TTC549 (cell line): ENCODE measurements around the gene SYT1.

Experiments used
- FAIRE-seq: peaks from 2 replicates; lab custom pipeline; 2012; peaks lifted over from hg19 to GRCh38; lab: Jason Lieb, UNC

SYT1 gene

GRCh38 chr12:79298506-79298905 lies 433.9 kb downstream of the SYT1 start:
- no peak for FAIRE-seq

- FAIRE-seq: no peak
Observed at GRCh38 chr12:79299447-79300198, 435.0 kb downstream of the SYT1 start.

- FAIRE-seq: no peak
Observed at GRCh38 chr12:79300199-79300568, 435.6 kb downstream of the SYT1 start.

GRCh38 chr12:79301181-79301580 lies 436.6 kb downstream of the SYT1 start:
- no peak for FAIRE-seq

DNA sequence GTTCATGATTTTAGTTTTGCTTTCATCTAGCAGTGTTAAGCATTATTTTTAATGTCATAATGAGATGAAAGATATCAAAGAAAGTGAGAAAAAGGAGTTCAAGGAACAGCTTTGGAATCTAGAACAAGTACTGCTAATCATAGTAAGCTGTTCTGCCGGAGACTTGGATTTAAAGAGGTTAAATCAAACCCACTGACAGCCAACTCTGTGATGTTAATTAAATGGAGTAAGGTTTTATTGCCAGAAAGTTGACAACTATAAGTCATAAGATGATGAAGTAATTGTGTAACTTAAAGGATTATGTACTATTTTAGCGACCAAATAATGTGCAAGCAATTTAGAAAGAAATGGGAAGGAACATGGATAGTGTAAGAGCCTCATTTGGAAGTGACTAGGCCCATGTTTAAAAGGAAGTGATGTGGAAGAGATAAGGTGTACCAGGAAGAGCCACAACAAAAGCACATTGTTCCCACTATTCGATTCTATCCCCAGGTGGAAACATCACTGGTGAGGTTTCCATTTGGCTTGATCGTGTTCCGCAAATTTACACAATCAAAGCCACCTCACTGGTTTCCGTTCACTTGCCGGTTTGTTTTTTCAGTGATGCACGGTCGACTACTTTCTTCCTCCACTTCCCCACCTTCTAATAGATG lies 437.7 kb downstream of the SYT1 start:
- no peak for FAIRE-seq

DNA sequence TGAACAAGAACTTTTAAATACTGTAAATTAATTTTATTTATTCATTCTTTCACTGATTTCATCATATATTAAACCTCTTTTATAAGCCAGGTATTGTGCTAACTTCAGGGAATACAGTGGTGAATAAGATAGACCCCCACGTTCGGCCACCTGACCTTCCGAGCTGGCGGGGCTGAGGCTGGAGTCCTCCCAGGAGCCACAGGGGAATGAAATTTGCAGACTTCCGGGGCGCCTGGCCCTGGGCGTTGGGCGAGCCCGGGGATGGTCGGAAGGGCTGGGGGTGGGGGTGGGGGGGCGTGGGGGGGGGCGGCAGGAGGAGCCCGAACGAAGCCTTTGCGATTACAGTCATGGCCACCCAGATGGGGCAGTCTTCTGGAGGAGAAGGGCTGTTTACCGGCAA lies 442.8 kb downstream of the SYT1 start:
- no peak for FAIRE-seq

DNA sequence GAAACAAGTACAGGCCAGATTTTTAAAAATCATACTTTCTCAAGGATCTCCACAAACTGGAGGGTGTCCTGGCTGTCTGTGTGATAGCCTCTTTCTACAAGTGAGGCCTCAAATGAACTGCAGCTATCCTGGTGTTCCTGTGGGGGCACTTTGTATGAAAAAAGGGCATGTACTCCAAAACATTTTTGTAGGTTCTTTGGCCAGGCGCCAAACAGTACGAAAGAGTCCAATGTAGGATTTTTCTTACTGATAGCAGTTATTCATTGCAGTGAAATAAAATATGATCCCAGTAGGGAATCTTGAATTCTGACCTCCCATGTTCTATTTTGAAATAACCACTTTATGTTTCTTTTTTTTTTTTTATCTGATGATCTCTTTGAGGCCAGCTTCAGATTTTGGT lies 444.5 kb downstream of the SYT1 start:
- no peak for FAIRE-seq

DNA sequence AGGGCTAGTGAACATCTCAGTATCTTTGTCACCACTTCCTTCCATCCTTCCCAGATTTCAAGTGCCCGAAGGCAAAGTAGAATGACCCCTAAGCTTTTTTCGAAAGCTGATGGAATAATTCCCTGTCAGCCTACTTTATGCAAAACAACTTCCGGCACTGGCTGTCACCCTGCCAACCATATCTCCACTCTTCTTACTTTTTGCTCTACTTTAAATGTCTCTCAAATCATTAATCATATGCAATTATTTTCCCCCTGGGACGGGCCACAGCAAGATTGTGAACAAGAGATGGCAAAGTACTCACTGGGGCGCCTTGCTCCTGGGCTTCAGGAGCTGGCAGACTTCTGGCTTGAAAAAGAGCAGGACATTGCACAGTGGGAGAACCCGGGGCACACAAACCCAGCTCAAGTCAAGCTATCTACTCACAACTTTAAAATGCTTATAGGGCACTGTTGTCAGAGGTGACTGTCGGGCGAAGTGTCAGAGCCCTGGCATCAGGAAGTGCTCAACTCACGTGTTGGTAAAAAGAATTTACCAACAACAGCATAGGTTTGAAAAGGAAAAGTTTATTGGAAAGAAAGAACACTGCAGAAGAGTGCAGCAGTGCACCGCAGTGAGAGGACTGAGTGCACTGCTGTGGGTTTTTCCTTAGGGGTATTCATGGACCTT lies 452.7 kb downstream of the SYT1 start:
- no peak for FAIRE-seq

GRCh38 chr12:79322905-79323304 lies 458.3 kb downstream of the SYT1 start:
- FAIRE-seq: no peak

GRCh38 chr12:79324571-79324970 lies 460.0 kb downstream of the SYT1 start:
- FAIRE-seq: no peak

DNA sequence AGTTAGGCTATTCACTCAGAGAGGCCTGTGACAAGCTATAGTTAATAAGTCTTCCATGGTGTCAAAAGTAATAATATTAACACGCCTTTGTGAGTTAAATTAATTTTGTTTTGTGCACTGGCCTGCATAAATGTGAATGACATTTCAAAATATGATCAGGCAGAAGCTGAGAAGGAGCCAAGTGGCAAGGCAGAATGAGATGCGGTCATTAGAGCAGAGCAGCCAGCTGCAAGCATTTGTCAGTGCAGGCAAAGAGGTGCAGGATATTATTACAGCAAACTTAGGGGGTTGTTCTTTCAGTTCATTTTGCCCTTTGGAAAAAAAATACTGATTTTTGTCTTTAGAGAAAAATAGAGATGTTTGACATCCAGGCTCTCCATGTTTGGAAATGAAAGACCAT lies 461.6 kb downstream of the SYT1 start:
- FAIRE-seq: no peak

- no peak for FAIRE-seq
Observed at GRCh38 chr12:79326663-79327062, 462.1 kb downstream of the SYT1 start.

GRCh38 chr12:79327465-79327864 lies 462.9 kb downstream of the SYT1 start:
- FAIRE-seq: no peak

DNA sequence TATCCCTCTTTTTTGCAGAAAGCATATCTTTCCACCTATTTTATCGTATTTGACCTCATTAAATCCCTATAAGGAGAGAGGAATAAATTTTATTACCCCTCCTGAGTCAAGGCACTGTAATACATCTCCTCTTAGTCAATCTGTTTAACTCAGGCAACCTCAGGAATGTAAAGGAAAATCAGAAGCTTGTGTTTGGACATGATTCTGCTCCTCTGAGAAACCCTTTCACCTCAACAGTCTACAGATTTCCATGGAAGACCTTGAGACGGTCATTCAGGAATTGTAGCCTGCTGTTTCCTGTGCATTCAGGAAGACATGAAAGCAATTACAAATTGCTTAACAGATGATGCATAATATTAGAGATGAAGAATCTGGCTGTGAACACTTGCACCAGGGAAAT lies 465.4 kb downstream of the SYT1 start:
- FAIRE-seq: no peak

GRCh38 chr12:79331870-79332269 lies 467.3 kb downstream of the SYT1 start:
- FAIRE-seq: no peak

DNA sequence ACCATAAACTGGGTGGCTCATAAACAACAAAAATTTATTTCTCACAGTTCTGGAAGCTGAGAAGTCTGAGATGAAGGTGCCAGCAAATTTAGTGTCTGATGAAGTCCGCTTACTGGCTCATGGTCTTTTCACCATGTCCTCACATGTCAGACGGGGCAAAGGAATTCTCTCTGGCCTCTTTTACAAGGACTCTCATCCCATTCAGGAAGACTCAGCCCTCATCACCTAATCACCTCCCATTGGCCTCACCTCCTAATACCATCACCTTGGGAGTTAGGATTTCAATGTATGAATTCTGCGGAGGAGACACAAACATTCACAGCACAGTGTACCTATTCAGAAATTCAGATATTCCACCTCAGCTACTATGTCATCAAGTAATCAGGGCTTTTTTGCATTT lies 468.6 kb downstream of the SYT1 start:
- FAIRE-seq: no peak

GRCh38 chr12:79337662-79338290 lies 473.2 kb downstream of the SYT1 start:
- no peak for FAIRE-seq

- FAIRE-seq: no peak
Observed at GRCh38 chr12:79344855-79345847, 480.6 kb downstream of the SYT1 start.

- no peak for FAIRE-seq
Observed at GRCh38 chr12:79347866-79348265, 483.3 kb downstream of the SYT1 start.

GRCh38 chr12:79351251-79351650 lies 486.7 kb downstream of the SYT1 start:
- no peak for FAIRE-seq

DNA sequence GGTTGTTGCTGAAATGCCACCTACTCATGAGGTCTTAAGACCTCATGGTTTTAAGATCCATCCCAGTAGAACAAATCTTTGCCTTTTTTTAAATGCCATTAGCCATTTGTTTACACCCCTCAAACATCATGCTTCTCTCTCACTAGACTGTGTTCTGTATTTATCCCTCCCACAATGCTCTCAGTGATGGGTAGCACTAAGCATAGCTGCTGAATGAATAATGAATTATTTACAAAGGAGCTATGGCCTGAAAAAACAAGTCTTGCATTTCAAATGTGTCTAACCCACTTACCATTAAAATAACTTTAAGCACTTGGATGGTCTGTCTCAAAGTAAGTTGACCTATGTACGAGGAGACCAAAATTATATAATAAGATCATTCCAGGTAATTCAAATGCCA lies 491.6 kb downstream of the SYT1 start:
- FAIRE-seq: no peak

DNA sequence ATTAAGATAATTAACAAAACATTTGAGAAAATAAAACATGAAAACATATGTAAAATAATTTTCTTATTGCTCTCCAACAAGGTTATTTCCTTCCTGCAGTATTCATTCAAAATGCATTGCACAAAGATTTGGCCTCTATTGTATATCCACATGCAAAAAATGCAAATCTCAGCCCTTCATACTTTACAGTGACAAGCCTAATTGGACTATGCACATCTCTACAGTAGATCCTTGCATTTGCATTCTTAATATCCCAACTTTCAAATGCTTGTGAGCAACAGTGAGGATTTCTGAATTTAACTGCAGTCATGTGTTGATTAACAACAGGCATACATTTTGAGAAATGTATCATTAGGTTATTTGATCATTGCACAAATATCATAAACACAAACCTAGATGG lies 492.5 kb downstream of the SYT1 start:
- no peak for FAIRE-seq
